ENCODE measurements around the gene TBPL1. TPM values are rescaled to one million over a fixed set of nuclear protein-coding genes. Genes with fewer than 3 reads are reported as not detected.
"Not testable (repeated sequence)": the region's sequence is repeated elsewhere in the genome, so short reads cannot be mapped to it uniquely, and the experiment has no call there.

Gene TBPL1
- total RNA-seq, 1 experiment from 2014 or later, result 65.6 TPM

- Histone ChIP-seq H3K36me3 (0 out of 2 replicates have a peak, but pooled peaks cover 5% of the 10 kb centered on the region), H3K4me3 (no peak overlapping the region), H3K27me3 (replicated peaks) (no peaks in the 10 kb centered on the region), H3K9me3 (replicated peaks) (no peaks in the 10 kb centered on the region), H3K4me1 (replicated peaks) (peaks cover 33% of the 10 kb centered on the region), H3K27ac (no peak overlapping the region)
- no peak for DNase-seq (ENCODE audit: low read depth in 1 of 2, low spot score in 2 of 2)
Measured at GRCh38 chr6:133972388-133972787, 19.4 kb downstream of the TBPL1 start.

DNA sequence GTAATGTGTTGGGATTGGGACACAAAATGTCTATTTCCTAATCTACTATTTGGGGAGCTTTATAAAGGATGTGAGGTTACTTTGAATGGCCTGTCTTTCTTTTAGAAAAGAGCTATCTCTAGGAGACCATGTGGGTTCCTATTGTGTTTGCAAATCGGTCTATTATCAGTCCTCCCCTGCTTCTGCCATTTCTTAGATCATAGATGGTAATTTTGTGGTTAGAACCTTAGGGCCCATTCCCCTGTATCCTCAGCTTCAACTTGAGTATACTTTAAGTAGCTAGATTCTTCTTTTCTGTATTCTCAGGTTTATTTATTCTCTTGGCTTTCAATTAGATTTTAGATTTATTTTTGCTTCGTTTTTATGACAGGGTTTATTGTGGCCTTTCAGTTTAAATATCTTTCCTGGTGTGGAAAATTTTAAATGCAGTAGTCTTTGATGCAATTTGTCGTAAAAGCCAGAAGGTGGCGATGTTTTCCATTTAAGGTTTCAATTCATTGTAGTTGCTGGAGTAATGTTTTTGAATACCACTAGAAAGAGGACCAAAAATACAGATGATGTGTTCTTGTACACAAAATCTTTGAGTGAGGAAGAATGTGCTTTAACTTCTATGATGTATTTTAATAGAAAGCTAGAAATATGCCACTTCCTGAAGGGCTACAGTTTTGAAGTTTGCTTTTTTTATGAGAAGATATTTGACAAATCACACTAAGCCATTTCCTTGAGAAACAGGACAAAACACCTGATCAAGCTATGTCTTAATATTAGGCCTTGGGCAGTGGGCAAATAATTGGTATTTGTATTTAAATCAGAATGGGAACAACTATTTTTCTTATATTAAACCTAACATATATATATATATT, 20.3 kb downstream of the TBPL1 start:
- DNase-seq (ENCODE audit: low read depth in 1 of 2, low spot score in 2 of 2), result peak in 1 of 2 experiments; percentile 57
- Histone ChIP-seq H3K36me3 (0 out of 2 replicates have a peak, but pooled peaks cover 3% of the 10 kb centered on the region), H3K27ac (no peak overlapping the region), H3K4me1 (replicated peaks) (peaks cover 34% of the 10 kb centered on the region), H3K4me3 (no peak overlapping the region), H3K27me3 (replicated peaks) (no peaks in the 10 kb centered on the region), H3K9me3 (replicated peaks) (no peaks in the 10 kb centered on the region)

GRCh38 chr6:133977983-133978895, 25.2 kb downstream of the TBPL1 start:
- no peaks in the 10 kb centered on the region for H3K27me3 ChIP-seq (replicated peaks)
- H3K9me3 ChIP-seq (replicated peaks), result no peaks in the 10 kb centered on the region
- peaks cover 32% of the 10 kb centered on the region for H3K4me1 ChIP-seq (replicated peaks)
- H3K36me3 ChIP-seq, result peaks cover 22% of the 10 kb centered on the region
- H3K4me3 ChIP-seq, result no peak overlapping the region
- H3K27ac ChIP-seq, result no peak overlapping the region
- DNase-seq (ENCODE audit: low read depth in 1 of 2, low spot score in 2 of 2), result no peak

DNA sequence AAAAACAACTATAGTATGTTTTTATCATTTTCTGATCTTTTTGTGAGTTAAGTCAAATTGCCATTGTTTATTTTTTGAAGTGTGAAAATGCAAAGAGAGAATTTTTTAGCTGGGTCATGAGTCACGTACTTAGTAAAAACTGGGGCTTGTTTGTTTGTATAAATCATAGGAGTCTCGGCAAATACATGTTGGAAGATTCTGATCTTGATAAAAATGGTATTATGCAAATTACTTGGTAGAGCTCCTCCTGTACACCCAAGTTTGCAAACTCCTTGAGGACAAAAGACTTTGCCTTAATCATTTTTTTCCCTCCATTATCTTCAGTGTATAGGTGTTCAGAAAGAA, 25.8 kb downstream of the TBPL1 start:
- no peaks in the 10 kb centered on the region for H3K9me3 ChIP-seq (replicated peaks)
- no peaks in the 10 kb centered on the region for H3K27me3 ChIP-seq (replicated peaks)
- H3K4me3 ChIP-seq, result no peak overlapping the region
- DNase-seq (ENCODE audit: low read depth in 1 of 2, low spot score in 2 of 2), result no peak
- peaks cover 38% of the 10 kb centered on the region for H3K4me1 ChIP-seq (replicated peaks)
- peaks cover 24% of the 10 kb centered on the region for H3K36me3 ChIP-seq
- no peak overlapping the region for H3K27ac ChIP-seq

DNA sequence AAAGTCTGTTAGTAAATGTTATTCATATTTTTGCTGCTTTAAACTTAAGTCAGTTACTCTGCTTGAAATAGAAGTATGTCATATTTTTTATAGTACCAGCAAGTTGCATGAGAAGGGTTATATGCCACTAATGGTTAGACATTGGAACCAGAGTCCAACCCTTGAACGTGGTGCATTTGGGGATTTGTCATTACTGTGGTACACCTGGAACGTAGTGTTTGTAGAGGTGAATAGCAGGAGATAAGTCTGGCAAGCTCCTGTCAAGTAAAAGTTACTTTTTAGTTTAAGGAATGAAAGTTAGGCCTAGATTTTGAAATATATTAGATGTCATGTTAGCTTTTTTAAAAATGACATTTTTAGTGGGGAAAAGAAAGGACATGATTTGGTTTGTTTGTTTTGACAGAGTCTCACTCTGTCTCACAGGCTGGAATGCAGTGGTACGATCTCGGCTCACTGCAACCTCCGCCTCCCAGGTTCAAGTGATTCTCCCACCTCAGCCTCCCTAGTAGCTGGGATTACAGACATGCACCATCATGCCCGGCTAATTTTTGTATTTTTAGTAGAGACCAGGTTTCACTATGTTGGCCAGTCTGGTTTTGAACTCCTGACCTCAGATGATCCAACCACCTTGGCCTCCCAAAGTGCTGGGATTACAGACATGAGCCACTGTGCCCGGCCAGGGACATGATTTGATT, 26.4 kb downstream of the TBPL1 start:
- Histone ChIP-seq H3K36me3 (peaks cover 28% of the 10 kb centered on the region), H3K4me1 (replicated peaks) (peaks cover 38% of the 10 kb centered on the region)
- not testable (repeated sequence) for H3K27ac ChIP-seq; H3K4me3 ChIP-seq; H3K27me3 ChIP-seq (replicated peaks); H3K9me3 ChIP-seq (replicated peaks); DNase-seq (ENCODE audit: low read depth in 1 of 2, low spot score in 2 of 2)

- peaks cover 43% of the 10 kb centered on the region for H3K4me1 ChIP-seq (replicated peaks)
- no peak for DNase-seq (ENCODE audit: low read depth in 1 of 2, low spot score in 2 of 2)
- no peaks in the 10 kb centered on the region for H3K27me3 ChIP-seq (replicated peaks)
- no peaks in the 10 kb centered on the region for H3K9me3 ChIP-seq (replicated peaks)
- no peak overlapping the region for H3K4me3 ChIP-seq
- no peak overlapping the region for H3K27ac ChIP-seq
- peaks cover 34% of the 10 kb centered on the region for H3K36me3 ChIP-seq
Measured at GRCh38 chr6:133980168-133980567, 27.1 kb downstream of the TBPL1 start.

DNA sequence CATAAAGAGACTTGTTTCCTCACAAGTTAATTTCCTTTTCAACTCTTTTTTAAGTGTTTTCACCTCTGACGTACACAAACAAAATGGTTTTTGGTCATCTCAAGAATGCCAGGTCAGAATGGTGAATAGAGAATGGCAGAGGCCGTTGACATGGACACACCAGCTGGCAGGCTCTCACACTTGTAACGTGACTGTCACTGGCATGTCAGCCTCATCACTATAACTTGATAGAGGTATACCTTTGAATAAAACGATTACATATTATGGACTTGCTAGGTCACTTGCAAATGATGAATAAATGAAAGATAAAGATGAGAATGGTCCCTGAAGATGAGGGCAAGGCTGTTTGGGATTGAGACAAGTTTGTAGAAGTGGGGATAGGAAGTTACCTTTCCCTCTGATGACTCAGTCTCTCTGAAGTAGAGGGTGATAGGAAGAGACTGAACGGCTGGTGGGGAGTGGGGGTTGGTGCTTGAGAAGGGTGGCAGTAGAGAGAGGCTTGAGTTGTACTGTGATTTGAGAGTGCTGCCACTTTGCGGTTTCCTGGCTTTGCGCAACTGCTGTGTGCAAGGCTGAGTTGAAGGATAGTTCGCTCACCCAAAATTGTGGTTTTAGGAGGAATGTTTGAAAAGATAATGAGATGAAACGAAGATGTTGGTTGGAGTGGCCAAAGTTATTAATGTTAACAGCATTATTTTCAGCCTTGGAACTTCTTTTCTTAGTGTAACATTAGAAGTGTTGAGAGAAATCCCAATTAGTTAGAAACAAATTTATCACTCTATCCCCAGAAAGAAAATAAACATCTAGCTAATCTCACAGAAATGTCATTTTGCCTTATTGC, 30.3 kb downstream of the TBPL1 start:
- H3K27me3 ChIP-seq (replicated peaks), result no peaks in the 10 kb centered on the region
- H3K36me3 ChIP-seq, result peaks cover 51% of the 10 kb centered on the region
- peak; percentile 53 to 59 for DNase-seq (ENCODE audit: low read depth in 1 of 2, low spot score in 2 of 2)
- H3K27ac ChIP-seq, result peak overlapping the region; percentile 10; the same call in 1 of the 2 replicates
- no peak overlapping the region for H3K4me3 ChIP-seq
- H3K4me1 ChIP-seq (replicated peaks), result peaks cover 46% of the 10 kb centered on the region
- H3K9me3 ChIP-seq (replicated peaks), result no peaks in the 10 kb centered on the region

DNA sequence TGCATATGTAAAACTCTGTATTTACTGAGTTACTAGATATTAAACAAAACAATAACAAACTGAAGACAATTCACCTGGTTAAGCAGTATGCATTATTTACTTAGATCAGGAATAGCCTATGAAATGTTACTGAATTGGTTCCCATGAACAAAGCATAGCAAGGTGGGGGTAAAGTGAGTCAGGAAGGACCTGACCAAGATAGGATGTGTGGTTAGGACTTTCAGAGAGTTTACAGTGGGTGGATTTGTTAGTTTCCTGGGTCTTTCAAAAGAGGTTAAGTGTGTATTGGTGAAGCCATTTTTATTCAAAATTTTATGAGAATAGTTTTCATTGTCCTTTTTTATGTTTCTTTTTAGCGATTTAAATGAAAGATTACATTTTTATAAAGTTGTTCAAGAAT, 32.9 kb downstream of the TBPL1 start:
- Histone ChIP-seq H3K27ac (no peak overlapping the region), H3K9me3 (replicated peaks) (no peaks in the 10 kb centered on the region), H3K36me3 (peaks cover 64% of the 10 kb centered on the region), H3K4me3 (no peak overlapping the region), H3K4me1 (replicated peaks) (peaks cover 36% of the 10 kb centered on the region), H3K27me3 (replicated peaks) (no peaks in the 10 kb centered on the region)
- DNase-seq (ENCODE audit: low read depth in 1 of 2, low spot score in 2 of 2), result no peak

DNA sequence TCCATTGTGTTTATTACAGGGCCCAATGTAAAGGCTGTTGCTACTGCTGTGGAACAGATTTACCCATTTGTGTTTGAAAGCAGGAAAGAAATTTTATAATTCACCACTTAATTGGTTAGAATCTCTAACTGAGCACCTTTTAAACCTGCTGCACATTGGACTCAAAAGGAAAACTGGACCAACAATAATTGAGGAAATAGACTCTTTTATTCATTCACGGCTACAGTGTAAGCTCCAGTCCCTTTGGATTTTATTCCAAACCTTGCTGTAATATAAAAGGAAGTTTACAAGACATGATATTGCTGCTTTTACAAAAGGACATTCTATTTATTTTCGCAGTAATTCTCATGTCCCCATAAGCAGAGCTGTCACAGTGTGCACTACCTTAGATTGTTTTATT, 33.9 kb downstream of the TBPL1 start:
- no peak overlapping the region for H3K4me3 ChIP-seq
- no peaks in the 10 kb centered on the region for H3K9me3 ChIP-seq (replicated peaks)
- no peaks in the 10 kb centered on the region for H3K27me3 ChIP-seq (replicated peaks)
- no peak overlapping the region for H3K27ac ChIP-seq
- peaks cover 43% of the 10 kb centered on the region for H3K4me1 ChIP-seq (replicated peaks)
- no peak for DNase-seq (ENCODE audit: low read depth in 1 of 2, low spot score in 2 of 2)
- H3K36me3 ChIP-seq, result peaks cover 55% of the 10 kb centered on the region

GRCh38 chr6:133989525-133989924, 36.5 kb downstream of the TBPL1 start:
- Histone ChIP-seq H3K27me3 (replicated peaks) (no peaks in the 10 kb centered on the region), H3K27ac (no peak overlapping the region), H3K4me3 (no peak overlapping the region), H3K36me3 (peaks cover 36% of the 10 kb centered on the region), H3K4me1 (replicated peaks) (peaks cover 45% of the 10 kb centered on the region), H3K9me3 (replicated peaks) (no peaks in the 10 kb centered on the region)
- DNase-seq (ENCODE audit: low read depth in 1 of 2, low spot score in 2 of 2), result no peak

DNA sequence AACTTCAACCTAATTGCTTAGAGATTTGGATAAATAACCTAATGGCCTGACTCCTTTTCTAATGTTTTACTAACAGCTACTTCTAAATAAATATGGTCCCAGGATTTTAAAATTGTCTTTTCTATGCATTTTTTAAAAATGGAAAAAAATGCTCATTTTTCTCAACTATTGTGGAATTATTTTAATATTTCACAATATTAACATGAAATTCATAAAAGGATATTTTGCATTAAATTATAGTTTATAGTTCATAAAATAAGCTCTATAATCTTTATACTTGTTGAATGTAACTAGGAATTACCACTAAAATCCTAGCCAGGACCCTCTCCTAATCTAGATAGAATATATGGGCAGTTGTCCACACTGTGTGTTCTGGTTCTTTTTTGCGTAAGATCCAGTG, 37.3 kb downstream of the TBPL1 start:
- Histone ChIP-seq H3K4me3 (no peak overlapping the region), H3K4me1 (replicated peaks) (peaks cover 40% of the 10 kb centered on the region), H3K9me3 (replicated peaks) (no peaks in the 10 kb centered on the region), H3K36me3 (peaks cover 31% of the 10 kb centered on the region), H3K27ac (peak overlapping the region; percentile 47; the same call in 1 of the 2 replicates), H3K27me3 (replicated peaks) (no peaks in the 10 kb centered on the region)
- no peak for DNase-seq (ENCODE audit: low read depth in 1 of 2, low spot score in 2 of 2)

GRCh38 chr6:133991096-133991593, 38.1 kb downstream of the TBPL1 start:
- peak overlapping the region; percentile 61 for H3K27ac ChIP-seq
- H3K27me3 ChIP-seq (replicated peaks), result no peaks in the 10 kb centered on the region
- no peaks in the 10 kb centered on the region for H3K9me3 ChIP-seq (replicated peaks)
- no peak overlapping the region for H3K4me3 ChIP-seq
- peaks cover 29% of the 10 kb centered on the region; the same call in 1 of the 2 replicates for H3K36me3 ChIP-seq
- peaks cover 39% of the 10 kb centered on the region for H3K4me1 ChIP-seq (replicated peaks)
- DNase-seq (ENCODE audit: low read depth in 1 of 2, low spot score in 2 of 2), result peak; percentile 69 to 93

Measured in SJSA1 (cell line).